ENCODE results near the gene SCARB2. TPM values are rescaled to one million over a fixed set of nuclear protein-coding genes. Genes with fewer than 3 reads are reported as not detected.
"Not testable (repeated sequence)": the region's sequence is repeated elsewhere in the genome, so short reads cannot be mapped to it uniquely, and the experiment has no call there.

Gene SCARB2
- total RNA-seq, 1 experiment from 2014 or later = 37.6 TPM

DNA sequence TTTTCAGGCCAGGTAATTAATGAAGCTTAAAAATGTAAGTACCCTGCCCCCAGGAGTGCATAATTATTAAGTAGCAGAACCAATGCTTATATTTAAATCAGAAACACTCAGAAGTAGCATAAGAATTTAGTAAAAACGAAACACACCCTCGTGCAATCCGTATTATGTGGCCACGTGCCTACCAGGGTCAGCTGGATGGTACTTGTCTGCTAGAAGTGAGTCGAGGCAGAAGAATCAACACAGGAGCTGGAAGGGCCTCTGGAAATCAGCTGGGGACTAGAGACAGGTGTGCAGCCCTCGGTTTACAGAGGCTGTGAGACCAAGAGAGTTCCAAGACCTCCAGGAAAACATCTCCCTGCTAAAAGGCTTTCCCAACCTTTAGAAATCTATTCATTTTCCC, 37.3 kb upstream of the SCARB2 start:
- Histone ChIP-seq H3K36me3 (ENCODE audit: low read depth) (no peaks in the 10 kb centered on the region), H3K9me2 (ENCODE audit: insufficient read depth) (no peaks in the 10 kb centered on the region; the same call in 1 of the 2 replicates), H3F3A (ENCODE audit: insufficient read depth, low read depth) (no peaks in the 10 kb centered on the region; the same call in 1 of the 2 replicates), H3K4me1 (replicated peaks; ENCODE audit: insufficient read depth) (peaks cover 5% of the 10 kb centered on the region; the same call in 1 of the 2 replicates), H2AFZ (peak overlapping the region; percentile 92), H3K9me3 (ENCODE audit: insufficient read depth, low read depth) (no peaks in the 10 kb centered on the region), H3K4me3 (peak overlapping the region; percentile 73), H3K79me2 (ENCODE audit: low read depth) (no peaks in the 10 kb centered on the region), H4K20me1 (ENCODE audit: insufficient read depth) (no peaks in the 10 kb centered on the region), H3K27me3 (ENCODE audit: insufficient read depth, low read depth) (no peaks in the 10 kb centered on the region), H3K4me2 (peak overlapping the region; percentile 82), H3K27ac (no peak overlapping the region)
- ChIA-PET CTCF (interaction anchor here (0.7 kb wide), 1 partner anchor 71 kb away, joined by 3 read pairs; no protein-coding TSS in a partner anchor), POLR2A (ENCODE audit: unreplicated experiment) (no interaction called here)
- DNase-seq = no peak
- BruUV-seq (replicated peaks) = no TSS peak
- intact Hi-C loops (cut with micrococcal nuclease; ENCODE audit: unreplicated experiment) = loop anchor here (1.0 to 5.0 kb wide), 4 partner anchors 38 to 128 kb away; partner anchors contain the start of genes SCARB2 and STBD1
- TF ChIP-seq, protein P1, sequence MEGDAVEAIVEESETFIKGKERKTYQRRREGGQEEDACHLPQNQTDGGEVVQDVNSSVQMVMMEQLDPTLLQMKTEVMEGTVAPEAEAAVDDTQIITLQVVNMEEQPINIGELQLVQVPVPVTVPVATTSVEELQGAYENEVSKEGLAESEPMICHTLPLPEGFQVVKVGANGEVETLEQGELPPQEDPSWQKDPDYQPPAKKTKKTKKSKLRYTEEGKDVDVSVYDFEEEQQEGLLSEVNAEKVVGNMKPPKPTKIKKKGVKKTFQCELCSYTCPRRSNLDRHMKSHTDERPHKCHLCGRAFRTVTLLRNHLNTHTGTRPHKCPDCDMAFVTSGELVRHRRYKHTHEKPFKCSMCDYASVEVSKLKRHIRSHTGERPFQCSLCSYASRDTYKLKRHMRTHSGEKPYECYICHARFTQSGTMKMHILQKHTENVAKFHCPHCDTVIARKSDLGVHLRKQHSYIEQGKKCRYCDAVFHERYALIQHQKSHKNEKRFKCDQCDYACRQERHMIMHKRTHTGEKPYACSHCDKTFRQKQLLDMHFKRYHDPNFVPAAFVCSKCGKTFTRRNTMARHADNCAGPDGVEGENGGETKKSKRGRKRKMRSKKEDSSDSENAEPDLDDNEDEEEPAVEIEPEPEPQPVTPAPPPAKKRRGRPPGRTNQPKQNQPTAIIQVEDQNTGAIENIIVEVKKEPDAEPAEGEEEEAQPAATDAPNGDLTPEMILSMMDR (conservative IDR thresholded peaks at IDR 0.05) = no peak
- no peak for TF ChIP-seq EZH2 (IDR thresholded peaks at IDR 0.05; ENCODE audit: low read depth)

DNA sequence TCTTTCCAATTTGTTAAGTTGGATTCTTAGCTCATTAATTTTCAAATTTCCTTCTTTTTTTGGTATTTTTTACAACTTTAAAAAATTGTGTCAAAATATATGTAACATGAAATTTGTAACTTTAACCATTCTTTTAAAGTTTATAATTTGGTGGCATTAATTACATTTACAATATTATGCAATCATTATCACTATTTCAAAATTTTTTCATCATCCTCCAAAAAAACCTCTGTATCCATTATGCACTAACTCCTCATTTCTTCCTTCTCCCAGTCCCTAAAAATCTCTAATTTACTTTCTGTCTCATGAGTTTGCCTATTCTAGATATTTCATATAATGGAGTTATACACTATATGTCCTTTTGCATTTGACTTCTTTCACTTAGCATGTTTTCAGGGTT, 33.2 kb upstream of the SCARB2 start:
- TF ChIP-seq, protein P1 (conservative IDR thresholded peaks at IDR 0.05) = no peak
- TF ChIP-seq EZH2 (IDR thresholded peaks at IDR 0.05; ENCODE audit: low read depth) = no peak
- BruUV-seq (replicated peaks) = no TSS peak
- intact Hi-C loops (cut with micrococcal nuclease; ENCODE audit: unreplicated experiment) = no loop called here

DNA sequence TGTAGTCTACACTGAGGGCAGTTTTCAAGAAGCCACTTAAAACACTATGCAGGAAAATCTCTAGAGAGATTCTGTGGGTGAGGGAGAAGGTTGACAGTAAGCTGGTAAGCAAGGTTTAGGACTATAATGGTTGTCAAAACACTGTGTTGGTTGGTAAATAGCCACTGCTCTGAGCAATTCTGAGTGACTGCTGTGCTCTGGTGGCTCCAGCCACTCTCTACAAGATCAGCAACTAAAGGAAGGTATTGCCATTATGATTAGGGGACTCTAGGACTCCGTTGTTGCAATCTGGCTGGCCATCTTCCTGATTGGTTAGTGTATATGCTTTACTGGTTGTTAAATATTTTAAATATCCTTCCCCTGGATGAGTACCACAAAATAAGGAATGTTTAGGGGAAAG, 32.4 kb upstream of the SCARB2 start:
- no peaks in the 10 kb centered on the region for H3K79me2 ChIP-seq (ENCODE audit: low read depth)
- intact Hi-C loops (cut with micrococcal nuclease; ENCODE audit: unreplicated experiment) = no loop called here
- DNase-seq = no peak
- H2AFZ ChIP-seq = no peak overlapping the region
- CTCF ChIA-PET = no interaction called here
- BruUV-seq (replicated peaks) = no TSS peak
- H3K27ac ChIP-seq = no peak overlapping the region
- no peak overlapping the region for H3K4me2 ChIP-seq
- H3F3A ChIP-seq (ENCODE audit: insufficient read depth, low read depth) = no peaks in the 10 kb centered on the region
- no peaks in the 10 kb centered on the region; the same call in 1 of the 2 replicates for H3K9me2 ChIP-seq (ENCODE audit: insufficient read depth)
- H3K27me3 ChIP-seq (ENCODE audit: insufficient read depth, low read depth) = no peaks in the 10 kb centered on the region
- no peaks in the 10 kb centered on the region for H3K9me3 ChIP-seq (ENCODE audit: insufficient read depth, low read depth)
- no peaks in the 10 kb centered on the region for H3K36me3 ChIP-seq (ENCODE audit: low read depth)
- POLR2A ChIA-PET (ENCODE audit: unreplicated experiment) = no interaction called here
- peaks cover 5% of the 10 kb centered on the region; the same call in 1 of the 2 replicates for H3K4me1 ChIP-seq (replicated peaks; ENCODE audit: insufficient read depth)
- H4K20me1 ChIP-seq (ENCODE audit: insufficient read depth) = no peaks in the 10 kb centered on the region
- no peak for TF ChIP-seq EZH2 (IDR thresholded peaks at IDR 0.05; ENCODE audit: low read depth)
- TF ChIP-seq, protein P1 (conservative IDR thresholded peaks at IDR 0.05) = no peak
- no peak overlapping the region for H3K4me3 ChIP-seq

More for the DNA sequence above, 33.2 kb upstream of the SCARB2 start:
- ChIA-PET CTCF (no interaction called here), POLR2A (ENCODE audit: unreplicated experiment) (no interaction called here)
- H3K9me2 ChIP-seq (ENCODE audit: insufficient read depth) = no peaks in the 10 kb centered on the region; the same call in 1 of the 2 replicates
- no peak for DNase-seq
- H3K36me3 ChIP-seq (ENCODE audit: low read depth) = no peaks in the 10 kb centered on the region
- H3K4me1 ChIP-seq (replicated peaks; ENCODE audit: insufficient read depth) = peaks cover 5% of the 10 kb centered on the region; the same call in 1 of the 2 replicates
- no peaks in the 10 kb centered on the region; the same call in 1 of the 2 replicates for H3F3A ChIP-seq (ENCODE audit: insufficient read depth, low read depth)
- no peaks in the 10 kb centered on the region for H3K9me3 ChIP-seq (ENCODE audit: insufficient read depth, low read depth)
- H3K4me3 ChIP-seq = no peak overlapping the region
- no peak overlapping the region for H2AFZ ChIP-seq
- no peaks in the 10 kb centered on the region for H3K79me2 ChIP-seq (ENCODE audit: low read depth)
- H3K27me3 ChIP-seq (ENCODE audit: insufficient read depth, low read depth) = no peaks in the 10 kb centered on the region
- H4K20me1 ChIP-seq (ENCODE audit: insufficient read depth) = no peaks in the 10 kb centered on the region
- H3K27ac ChIP-seq = no peak overlapping the region
- H3K4me2 ChIP-seq = no peak overlapping the region

DNA sequence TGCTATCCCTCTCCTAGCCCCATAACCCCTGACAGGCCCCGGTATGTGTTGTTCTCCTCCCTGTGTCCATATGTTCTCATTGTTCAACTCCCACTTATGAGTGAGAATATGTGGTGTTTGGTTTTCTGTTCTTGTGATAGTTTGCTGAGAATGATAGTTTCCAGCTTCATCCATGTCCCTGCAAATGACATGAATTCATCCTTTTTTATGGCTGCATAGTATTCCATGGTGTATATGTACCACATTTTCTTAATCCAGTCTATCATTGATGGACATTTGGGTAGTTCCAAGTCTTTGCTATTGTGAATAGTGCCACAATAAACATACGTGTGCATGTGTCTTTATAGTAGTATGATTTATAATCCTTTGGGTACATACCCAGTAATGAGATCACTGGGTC, 30.3 kb upstream of the SCARB2 start:
- H3K27ac ChIP-seq; POLR2A ChIA-PET (ENCODE audit: unreplicated experiment); H3K36me3 ChIP-seq (ENCODE audit: low read depth); H3K4me3 ChIP-seq; BruUV-seq (replicated peaks); H3K4me1 ChIP-seq (replicated peaks; ENCODE audit: insufficient read depth); CTCF ChIA-PET; H3F3A ChIP-seq (ENCODE audit: insufficient read depth, low read depth); H3K79me2 ChIP-seq (ENCODE audit: low read depth); H2AFZ ChIP-seq; H4K20me1 ChIP-seq (ENCODE audit: insufficient read depth); H3K9me2 ChIP-seq (ENCODE audit: insufficient read depth); H3K4me2 ChIP-seq; H3K9me3 ChIP-seq (ENCODE audit: insufficient read depth, low read depth); intact Hi-C loops (cut with micrococcal nuclease; ENCODE audit: unreplicated experiment); H3K27me3 ChIP-seq (ENCODE audit: insufficient read depth, low read depth); DNase-seq: not testable (repeated sequence)

Data from PC-9 (cell line).